MM.1S (cell line): ENCODE measurements around the gene ZNF627.
A peak's percentile ranks its signal among the peaks of the same experiment; 100 is the strongest.

Experiments
- DNase-seq: peaks from one replicate; pipeline ENCODE4 v3.0.0-alpha.2; 2015
- H2AFZ ChIP-seq: fragments of 300-600 bp; sonication (generic); 2 replicates; pipeline ENCODE4 v1.6.0; 2016; ENCODE audit warnings: antibody characterized with exemption, low read length
- H3F3A ChIP-seq: fragments of 300-600 bp; sonication (generic); 2 replicates; pipeline ENCODE4 v1.6.1; 2016; ENCODE audit warnings: mild to moderate bottlenecking, antibody characterized with exemption, low read length, moderate library complexity, mixed read lengths; ENCODE audit not compliant: insufficient read depth
- H3K27ac ChIP-seq: fragments of 300-600 bp; sonication (generic); 2 replicates; pipeline ENCODE4 v1.5.1; 2016; ENCODE audit warnings: mild to moderate bottlenecking, low read length
- H3K27me3 ChIP-seq: fragments of 300-600 bp; sonication (generic); replicated peaks from 2 replicates; pipeline ENCODE4 v1.6.0; 2016; ENCODE audit warnings: low read length; ENCODE audit not compliant: insufficient read depth
- H3K36me3 ChIP-seq: fragments of 300-600 bp; sonication (generic); replicated peaks from 2 replicates; pipeline ENCODE4 v1.6.1; 2016; ENCODE audit warnings: mild to moderate bottlenecking, low read length, mixed read lengths; ENCODE audit not compliant: insufficient read depth
- H3K4me1 ChIP-seq: fragments of 300-600 bp; sonication (generic); 2 replicates; pipeline ENCODE4 v1.6.1; 2016; ENCODE audit warnings: low read length, mixed read lengths
- H3K4me2 ChIP-seq: fragments of 300-600 bp; sonication (generic); 2 replicates; pipeline ENCODE4 v1.6.0; 2016; ENCODE audit warnings: low read depth, low read length
- H3K4me3 ChIP-seq: fragments of 300-600 bp; sonication (generic); 2 replicates; pipeline ENCODE4 v1.5.1; 2016; ENCODE audit warnings: low read length, mixed read lengths
- H3K79me2 ChIP-seq: fragments of 300-600 bp; sonication (generic); 2 replicates; pipeline ENCODE4 v1.6.1; 2016; ENCODE audit warnings: mixed run types, low read length, mixed read lengths
- H3K9ac ChIP-seq: fragments of 300-600 bp; sonication (generic); 2 replicates; pipeline ENCODE4 v1.6.1; 2016; ENCODE audit warnings: low read length, mixed read lengths
- H3K9me2 ChIP-seq: fragments of 300-600 bp; sonication (generic); replicated peaks from 2 replicates; pipeline ENCODE4 v1.6.1; 2016; ENCODE audit warnings: mild to moderate bottlenecking, low read length, mixed read lengths; ENCODE audit not compliant: insufficient read depth
- H3K9me3 ChIP-seq: fragments of 300-600 bp; sonication (generic); replicated peaks from 2 replicates; pipeline ENCODE4 v1.6.1; 2016; ENCODE audit warnings: mild to moderate bottlenecking, low read length, mixed read lengths; ENCODE audit not compliant: insufficient read depth
- H4K20me1 ChIP-seq: fragments of 300-600 bp; sonication (generic); 2 replicates; pipeline ENCODE4 v1.6.1; 2016; ENCODE audit warnings: mild to moderate bottlenecking, low read length, moderate library complexity, mixed read lengths; ENCODE audit not compliant: insufficient read depth
- CTCF ChIP-seq: fragments of 300-600 bp; sonication (generic); IDR thresholded peaks from 2 replicates; pipeline ENCODE4 v1.5.1; 2016; ENCODE audit warnings: antibody characterized with exemption, low read length, mixed read lengths
- EZH2 ChIP-seq: fragments of 300-600 bp; sonication (generic); optimal IDR thresholded peaks from 2 replicates; pipeline ENCODE3; 2017; ENCODE audit warnings: low read depth, mild to moderate bottlenecking, antibody characterized with exemption, low read length, mixed read lengths
- EZH2phosphoT487 ChIP-seq: fragments of 300-600 bp; sonication (generic); IDR thresholded peaks from 2 replicates; pipeline ENCODE4 v1.6.1; 2018; ENCODE audit warnings: antibody characterized with exemption, low read length

ZNF627 gene

GRCh38 chr19:11550265-11550664 is 47.0 kb upstream of the ZNF627 start:
- no peaks in the 10 kb centered on the region for H3K4me1 ChIP-seq
- H3K9me3 ChIP-seq, result no peaks in the 10 kb centered on the region
- H3K36me3 ChIP-seq, result no peaks in the 10 kb centered on the region
- no peak overlapping the region for H3K4me2 ChIP-seq
- no peaks in the 10 kb centered on the region for H3K9me2 ChIP-seq
- no peak overlapping the region for H3K4me3 ChIP-seq
- no peaks in the 10 kb centered on the region for H3F3A ChIP-seq
- no peak overlapping the region for H3K27ac ChIP-seq
- DNase-seq, result no peak
- peaks cover 2% of the 10 kb centered on the region for H3K79me2 ChIP-seq
- H3K9ac ChIP-seq, result no peak overlapping the region
- peaks cover 5% of the 10 kb centered on the region for H3K27me3 ChIP-seq
- no peaks in the 10 kb centered on the region for H4K20me1 ChIP-seq
- no peak overlapping the region for H2AFZ ChIP-seq
- TF ChIP-seq EZH2phosphoT487, result no peak

- TF ChIP-seq CTCF (peak; percentile 17; the same call in 1 of the 2 replicates), EZH2 (no peak)
- H3K4me3 ChIP-seq, result no peak overlapping the region
- no peaks in the 10 kb centered on the region for H3K9me2 ChIP-seq
- no peak overlapping the region for H2AFZ ChIP-seq
- no peaks in the 10 kb centered on the region for H3K27me3 ChIP-seq
- H4K20me1 ChIP-seq, result no peaks in the 10 kb centered on the region
- no peak for DNase-seq
- no peak overlapping the region for H3K27ac ChIP-seq
- no peaks in the 10 kb centered on the region for H3F3A ChIP-seq
- H3K9me3 ChIP-seq, result no peaks in the 10 kb centered on the region
- peaks cover 15% of the 10 kb centered on the region for H3K79me2 ChIP-seq
- no peak overlapping the region for H3K4me2 ChIP-seq
- no peaks in the 10 kb centered on the region for H3K4me1 ChIP-seq
- no peak overlapping the region for H3K9ac ChIP-seq
- H3K36me3 ChIP-seq, result no peaks in the 10 kb centered on the region
Measured at GRCh38 chr19:11551603-11552235, 45.6 kb upstream of the ZNF627 start.

GRCh38 chr19:11552666-11553372 is 44.5 kb upstream of the ZNF627 start:
- H3K36me3 ChIP-seq, result no peaks in the 10 kb centered on the region

More at GRCh38 chr19:11552666-11553372, 44.5 kb upstream of the ZNF627 start:
- Histone ChIP-seq H3F3A (no peaks in the 10 kb centered on the region), H3K4me2 (no peak overlapping the region), H3K27ac (no peak overlapping the region), H3K27me3 (no peaks in the 10 kb centered on the region), H3K4me3 (no peak overlapping the region), H3K9ac (no peak overlapping the region), H3K79me2 (peaks cover 24% of the 10 kb centered on the region), H3K4me1 (peaks cover 2% of the 10 kb centered on the region; the same call in 1 of the 2 replicates), H2AFZ (no peak overlapping the region), H3K9me3 (no peaks in the 10 kb centered on the region), H3K9me2 (no peaks in the 10 kb centered on the region), H4K20me1 (no peaks in the 10 kb centered on the region)
- TF ChIP-seq CTCF, result no peak
- no peak for TF ChIP-seq EZH2
- no peak for TF ChIP-seq EZH2phosphoT487
- DNase-seq, result no peak
